DOHH2 (cell line): Measurements from ENCODE around the gene DHRS2.

Source experiments
- EZH2phosphoT487 ChIP-seq: fragments of 200-600 bp; sonication (generic); IDR thresholded peaks from 2 replicates; pipeline ENCODE4 v1.6.1; 2017; ENCODE audit warnings: borderline replicate concordance, mild to moderate bottlenecking, antibody characterized with exemption, low read length, moderate library complexity, mixed read lengths
- TF ChIP-seq, protein P1 (sequence below): fragments of 200-600 bp; sonication (generic); IDR thresholded peaks from one replicate; pipeline ENCODE4 v1.5.1; 2014; ENCODE audit warnings: antibody characterized with exemption, mild to moderate bottlenecking, low read depth, low read length; ENCODE audit not compliant: poor library complexity, severe bottlenecking

DNA sequence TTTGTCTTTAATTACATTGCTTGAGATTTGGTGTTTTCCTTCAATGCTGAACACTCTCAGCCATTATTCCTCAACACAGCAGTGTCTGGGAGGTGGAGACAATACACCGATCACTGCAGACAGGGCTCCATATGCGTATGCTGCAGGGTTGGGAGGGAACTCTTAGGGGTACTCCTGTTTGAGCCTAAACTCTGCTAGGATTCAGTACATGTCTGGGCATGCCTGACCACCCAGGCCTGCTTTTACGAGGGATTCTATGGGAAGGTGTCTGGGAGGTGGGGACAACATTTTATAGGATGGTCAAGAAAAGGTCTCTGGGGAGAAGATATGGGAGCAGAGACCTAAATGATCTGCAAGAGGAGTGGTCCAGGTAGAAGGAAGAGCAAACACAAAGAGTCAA, 34.3 kb downstream of the DHRS2 start:
- TF ChIP-seq, protein P1, sequence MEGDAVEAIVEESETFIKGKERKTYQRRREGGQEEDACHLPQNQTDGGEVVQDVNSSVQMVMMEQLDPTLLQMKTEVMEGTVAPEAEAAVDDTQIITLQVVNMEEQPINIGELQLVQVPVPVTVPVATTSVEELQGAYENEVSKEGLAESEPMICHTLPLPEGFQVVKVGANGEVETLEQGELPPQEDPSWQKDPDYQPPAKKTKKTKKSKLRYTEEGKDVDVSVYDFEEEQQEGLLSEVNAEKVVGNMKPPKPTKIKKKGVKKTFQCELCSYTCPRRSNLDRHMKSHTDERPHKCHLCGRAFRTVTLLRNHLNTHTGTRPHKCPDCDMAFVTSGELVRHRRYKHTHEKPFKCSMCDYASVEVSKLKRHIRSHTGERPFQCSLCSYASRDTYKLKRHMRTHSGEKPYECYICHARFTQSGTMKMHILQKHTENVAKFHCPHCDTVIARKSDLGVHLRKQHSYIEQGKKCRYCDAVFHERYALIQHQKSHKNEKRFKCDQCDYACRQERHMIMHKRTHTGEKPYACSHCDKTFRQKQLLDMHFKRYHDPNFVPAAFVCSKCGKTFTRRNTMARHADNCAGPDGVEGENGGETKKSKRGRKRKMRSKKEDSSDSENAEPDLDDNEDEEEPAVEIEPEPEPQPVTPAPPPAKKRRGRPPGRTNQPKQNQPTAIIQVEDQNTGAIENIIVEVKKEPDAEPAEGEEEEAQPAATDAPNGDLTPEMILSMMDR: no peak
- no peak for TF ChIP-seq EZH2phosphoT487
